A673 (cell line): Measurements from ENCODE around the gene EHF.

Experiments
- EZH2 ChIP-seq: fragments of 200-600 bp; sonication (generic); IDR thresholded peaks from 2 replicates; pipeline ENCODE4 v1.6.1; 2017; ENCODE audit warnings: borderline replicate concordance, low read depth, mild to moderate bottlenecking, mixed read lengths, antibody characterized with exemption, low read length; ENCODE audit not compliant: poor library complexity, severe bottlenecking
- TF ChIP-seq, protein P1 (sequence below): fragments of 300-800, 200-600 bp; sonication (generic); conservative IDR thresholded peaks from 2 replicates; pipeline ENCODE4 v1.5.1; 2017; ENCODE audit warnings: low read depth, mild to moderate bottlenecking, antibody characterized with exemption, low read length, moderate library complexity, mixed read lengths

DNA sequence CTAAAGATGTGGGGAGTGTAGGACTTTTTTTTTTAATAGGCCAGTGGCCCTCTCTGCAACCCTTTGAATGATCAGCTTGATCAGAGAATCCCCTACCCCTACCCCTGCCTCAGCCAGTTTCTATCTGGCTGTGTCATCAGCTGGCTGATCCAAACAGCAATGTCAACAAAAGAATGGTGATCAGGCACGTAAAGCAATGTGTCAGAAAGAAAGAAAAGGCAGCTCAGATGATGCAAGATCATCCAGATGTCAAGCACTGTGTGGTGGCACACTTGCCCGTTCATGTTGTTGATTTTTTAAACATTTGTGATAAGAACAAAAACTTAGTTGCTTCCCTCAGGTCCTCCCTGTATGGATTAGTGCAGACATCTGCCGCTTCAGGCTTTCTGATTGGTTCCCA, 26.3 kb upstream of the EHF start:
- TF ChIP-seq, protein P1, sequence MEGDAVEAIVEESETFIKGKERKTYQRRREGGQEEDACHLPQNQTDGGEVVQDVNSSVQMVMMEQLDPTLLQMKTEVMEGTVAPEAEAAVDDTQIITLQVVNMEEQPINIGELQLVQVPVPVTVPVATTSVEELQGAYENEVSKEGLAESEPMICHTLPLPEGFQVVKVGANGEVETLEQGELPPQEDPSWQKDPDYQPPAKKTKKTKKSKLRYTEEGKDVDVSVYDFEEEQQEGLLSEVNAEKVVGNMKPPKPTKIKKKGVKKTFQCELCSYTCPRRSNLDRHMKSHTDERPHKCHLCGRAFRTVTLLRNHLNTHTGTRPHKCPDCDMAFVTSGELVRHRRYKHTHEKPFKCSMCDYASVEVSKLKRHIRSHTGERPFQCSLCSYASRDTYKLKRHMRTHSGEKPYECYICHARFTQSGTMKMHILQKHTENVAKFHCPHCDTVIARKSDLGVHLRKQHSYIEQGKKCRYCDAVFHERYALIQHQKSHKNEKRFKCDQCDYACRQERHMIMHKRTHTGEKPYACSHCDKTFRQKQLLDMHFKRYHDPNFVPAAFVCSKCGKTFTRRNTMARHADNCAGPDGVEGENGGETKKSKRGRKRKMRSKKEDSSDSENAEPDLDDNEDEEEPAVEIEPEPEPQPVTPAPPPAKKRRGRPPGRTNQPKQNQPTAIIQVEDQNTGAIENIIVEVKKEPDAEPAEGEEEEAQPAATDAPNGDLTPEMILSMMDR, result no peak
- no peak for TF ChIP-seq EZH2
